GM10266 (cell line): ENCODE measurements around the gene PAXX.

Experiments used
- DNase-seq: peaks from one replicate; pipeline ENCODE4 v3.0.0; 2012; ENCODE audit errors: extremely low spot score
- TF ChIP-seq, protein P1 (sequence below): IDR thresholded peaks from 2 replicates; pipeline ENCODE4 v1.5.1; 2012; ENCODE audit warnings: mild to moderate bottlenecking, low read depth; ENCODE audit not compliant: control insufficient read depth, insufficient read depth; ENCODE audit errors: missing control alignments

Gene PAXX

GRCh38 chr9:137009217-137009616, 17.0 kb downstream of the PAXX start:
- TF ChIP-seq, protein P1, sequence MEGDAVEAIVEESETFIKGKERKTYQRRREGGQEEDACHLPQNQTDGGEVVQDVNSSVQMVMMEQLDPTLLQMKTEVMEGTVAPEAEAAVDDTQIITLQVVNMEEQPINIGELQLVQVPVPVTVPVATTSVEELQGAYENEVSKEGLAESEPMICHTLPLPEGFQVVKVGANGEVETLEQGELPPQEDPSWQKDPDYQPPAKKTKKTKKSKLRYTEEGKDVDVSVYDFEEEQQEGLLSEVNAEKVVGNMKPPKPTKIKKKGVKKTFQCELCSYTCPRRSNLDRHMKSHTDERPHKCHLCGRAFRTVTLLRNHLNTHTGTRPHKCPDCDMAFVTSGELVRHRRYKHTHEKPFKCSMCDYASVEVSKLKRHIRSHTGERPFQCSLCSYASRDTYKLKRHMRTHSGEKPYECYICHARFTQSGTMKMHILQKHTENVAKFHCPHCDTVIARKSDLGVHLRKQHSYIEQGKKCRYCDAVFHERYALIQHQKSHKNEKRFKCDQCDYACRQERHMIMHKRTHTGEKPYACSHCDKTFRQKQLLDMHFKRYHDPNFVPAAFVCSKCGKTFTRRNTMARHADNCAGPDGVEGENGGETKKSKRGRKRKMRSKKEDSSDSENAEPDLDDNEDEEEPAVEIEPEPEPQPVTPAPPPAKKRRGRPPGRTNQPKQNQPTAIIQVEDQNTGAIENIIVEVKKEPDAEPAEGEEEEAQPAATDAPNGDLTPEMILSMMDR, result no peak
- no peak for DNase-seq

DNA sequence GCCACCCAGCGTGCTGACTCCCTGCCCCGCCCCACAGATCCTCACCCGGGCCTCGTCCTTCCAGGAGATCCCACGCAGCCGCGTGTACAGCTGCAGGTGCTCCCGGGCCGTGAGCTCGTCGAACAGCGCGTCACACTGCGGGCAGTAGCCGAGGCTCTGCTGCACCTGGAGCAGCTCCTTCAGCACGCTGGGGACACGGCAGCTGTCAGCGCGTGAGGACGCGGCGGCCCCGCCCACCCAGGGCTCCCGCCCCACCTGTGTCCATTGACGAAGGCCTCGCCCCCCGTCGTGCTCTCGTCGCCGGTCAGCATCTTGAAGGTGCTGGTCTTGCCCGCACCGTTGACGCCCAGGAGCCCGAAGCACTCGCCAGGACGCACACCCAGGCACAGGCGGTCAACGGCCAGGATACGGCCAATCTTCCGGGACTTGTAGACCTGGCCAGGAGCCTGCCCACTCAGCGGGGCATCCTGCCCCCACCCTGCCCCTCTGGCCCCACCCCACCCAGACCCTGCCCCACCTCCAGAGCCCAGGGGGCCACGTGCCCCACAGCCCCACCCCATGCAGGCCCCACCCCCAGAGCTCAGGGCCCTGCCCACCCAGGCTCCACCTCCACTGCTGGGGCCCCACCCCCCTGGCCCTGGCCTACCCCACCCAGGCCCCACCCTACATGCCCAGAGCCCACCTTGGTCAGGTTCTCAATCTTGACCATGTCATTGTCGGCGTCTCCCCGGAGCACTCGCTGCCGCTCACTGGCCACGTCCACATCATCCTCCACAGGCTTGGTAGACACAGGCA, 17.9 kb downstream of the PAXX start:
- TF ChIP-seq, protein P1, result no peak
- no peak for DNase-seq

DNA sequence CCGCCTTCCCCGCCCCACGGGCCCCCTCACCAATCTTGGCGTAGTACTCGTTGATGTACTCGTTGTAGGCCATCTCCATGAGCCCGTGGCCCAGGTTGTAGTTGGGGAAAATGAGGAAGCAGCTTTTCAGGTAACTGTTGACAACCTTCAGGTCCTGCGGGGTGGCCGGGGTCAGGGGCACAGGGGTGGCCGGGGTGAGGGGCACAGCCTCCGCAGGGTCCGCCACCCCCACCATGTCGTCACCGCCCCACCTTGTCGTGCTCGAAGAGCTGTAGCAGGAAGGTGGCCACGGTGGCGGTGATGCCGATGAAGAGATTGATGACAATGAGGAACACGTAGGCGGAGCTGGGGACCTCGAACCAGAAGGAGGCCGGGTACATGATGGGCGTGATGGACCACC, 18.9 kb downstream of the PAXX start:
- TF ChIP-seq, protein P1, result no peak
- no peak for DNase-seq

- DNase-seq, result no peak
- TF ChIP-seq, protein P1, result no peak
Observed at GRCh38 chr9:137011907-137012675, 19.9 kb downstream of the PAXX start.

GRCh38 chr9:137012694-137013570, 20.7 kb downstream of the PAXX start:
- DNase-seq, result no peak
- TF ChIP-seq, protein P1, result no peak

DNA sequence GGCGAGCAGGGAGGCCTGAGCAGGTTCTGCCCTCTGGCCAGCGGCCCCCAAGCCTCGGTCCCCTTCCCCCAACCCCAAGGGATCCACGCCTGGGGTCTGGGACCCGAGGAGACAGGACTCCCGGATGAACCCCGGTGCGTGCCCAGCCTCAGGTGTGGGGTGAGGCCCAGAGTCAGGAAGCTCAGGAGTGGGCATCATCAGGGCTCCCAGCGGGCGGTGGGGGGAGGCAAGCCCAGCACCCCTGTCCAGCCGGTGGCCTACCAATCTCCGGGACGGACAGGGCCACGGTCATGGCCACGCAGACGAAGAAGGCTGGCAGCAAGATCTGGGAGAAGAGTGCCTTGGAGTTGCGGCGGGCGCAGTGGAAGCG, 21.3 kb downstream of the PAXX start:
- DNase-seq, result no peak
- TF ChIP-seq, protein P1, result no peak
